Mononuclear cell (primary cell): ENCODE measurements around the gene PLIN5. TPM values are rescaled to one million over a fixed set of nuclear protein-coding genes. Genes with fewer than 3 reads are reported as not detected.
"Not testable (repeated sequence)": the region's sequence is repeated elsewhere in the genome, so short reads cannot be mapped to it uniquely, and the experiment has no call there.

ENCODE experiments used
- H3K27me3 ChIP-seq: 2 replicates; pipeline ENCODE4 v1.6.0; 2011; ENCODE audit warnings: low read length, control low read depth; ENCODE audit not compliant: insufficient read depth
- H3K4me1 ChIP-seq: 2 replicates; pipeline ENCODE4 v1.5.1; 2011; ENCODE audit warnings: mild to moderate bottlenecking, low read length, control low read depth; ENCODE audit not compliant: insufficient read depth
- H3K4me3 ChIP-seq: 2 replicates; pipeline ENCODE4 v1.5.1; 2011; ENCODE audit warnings: mild to moderate bottlenecking, low read length, moderate library complexity
- H3K9me3 ChIP-seq: 2 replicates; pipeline ENCODE4 v1.5.1; 2011; ENCODE audit warnings: low read depth, mild to moderate bottlenecking, control low read depth, low read length
- total RNA-seq: library from RNA; depleted of rRNA; stranded (reverse); fragments of >200 nt; gene quantifications from one replicate; pipeline ENCODE4 v1.2.3, GENCODE V29; 2012

The PLIN5 gene
- total RNA-seq, 1 donor: 0.21 TPM

DNA sequence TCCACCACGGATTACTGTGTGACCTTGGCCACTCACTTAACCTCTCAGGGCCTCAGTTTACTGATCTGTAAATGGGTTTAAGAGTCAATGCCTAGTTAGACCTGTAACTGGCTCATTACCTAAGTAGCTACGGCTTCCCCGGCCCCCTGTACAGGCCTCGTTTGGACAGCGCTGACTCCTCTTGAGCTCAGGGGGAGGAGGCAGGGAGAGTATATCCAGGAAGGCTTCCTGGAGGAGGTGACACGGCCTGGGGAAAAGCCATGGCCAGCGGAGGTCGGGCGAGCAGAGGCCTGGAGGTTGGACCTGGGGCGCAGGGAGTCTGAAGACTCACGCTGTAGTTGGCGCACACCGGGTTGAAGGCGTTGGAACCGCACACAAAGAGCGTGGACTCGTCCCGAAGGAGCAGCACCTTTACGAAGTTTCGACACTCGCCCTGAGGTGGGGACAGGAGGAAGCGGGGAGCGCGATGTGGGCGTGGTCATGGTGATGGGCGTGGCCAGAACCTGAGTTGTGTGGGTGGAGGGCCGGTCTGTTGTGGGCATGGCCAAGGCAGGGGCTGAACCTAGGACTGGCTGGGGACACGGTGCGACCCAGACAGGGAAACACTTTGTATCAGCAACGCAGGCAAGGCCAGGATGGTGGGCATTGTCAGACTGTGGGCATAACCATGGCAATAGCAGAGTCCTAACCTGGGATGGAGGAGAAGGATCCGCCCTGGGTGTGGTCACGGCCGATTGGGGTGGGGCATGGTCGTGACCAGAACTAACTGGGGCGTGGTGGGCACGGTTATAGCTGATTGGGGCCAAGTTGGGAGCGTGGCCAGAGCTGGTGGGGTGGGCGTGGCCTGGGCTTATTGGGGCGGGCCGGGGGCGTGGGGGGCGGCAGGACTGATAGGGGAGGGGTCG lies 20.9 kb upstream of the PLIN5 start:
- H3K4me3 ChIP-seq: no peak overlapping the region
- H3K27me3 ChIP-seq: no peaks in the 10 kb centered on the region
- H3K4me1 ChIP-seq: peaks cover 21% of the 10 kb centered on the region
- no peaks in the 10 kb centered on the region for H3K9me3 ChIP-seq

DNA sequence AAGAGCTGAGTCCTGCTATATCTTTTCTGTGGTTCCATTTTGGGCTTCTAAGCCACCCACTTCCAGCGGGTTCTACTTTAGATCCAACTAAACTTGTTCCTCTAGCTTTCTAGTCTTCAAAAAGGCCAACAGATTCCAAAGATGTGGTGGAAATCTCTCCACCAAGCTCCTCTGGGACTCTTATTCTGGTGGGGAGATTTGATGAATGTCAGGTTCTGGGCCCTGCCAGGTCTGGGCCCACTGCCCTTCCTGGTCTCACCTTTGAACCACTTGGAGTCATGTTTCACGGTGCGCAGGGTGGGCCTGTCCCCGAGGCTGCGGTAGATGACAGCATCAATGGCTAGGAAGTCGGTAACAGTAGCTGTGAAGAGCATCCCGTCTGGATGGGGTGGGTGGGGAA lies 19.7 kb upstream of the PLIN5 start:
- H3K4me3 ChIP-seq: no peak overlapping the region
- no peaks in the 10 kb centered on the region for H3K27me3 ChIP-seq
- no peaks in the 10 kb centered on the region for H3K9me3 ChIP-seq
- peaks cover 16% of the 10 kb centered on the region for H3K4me1 ChIP-seq

DNA sequence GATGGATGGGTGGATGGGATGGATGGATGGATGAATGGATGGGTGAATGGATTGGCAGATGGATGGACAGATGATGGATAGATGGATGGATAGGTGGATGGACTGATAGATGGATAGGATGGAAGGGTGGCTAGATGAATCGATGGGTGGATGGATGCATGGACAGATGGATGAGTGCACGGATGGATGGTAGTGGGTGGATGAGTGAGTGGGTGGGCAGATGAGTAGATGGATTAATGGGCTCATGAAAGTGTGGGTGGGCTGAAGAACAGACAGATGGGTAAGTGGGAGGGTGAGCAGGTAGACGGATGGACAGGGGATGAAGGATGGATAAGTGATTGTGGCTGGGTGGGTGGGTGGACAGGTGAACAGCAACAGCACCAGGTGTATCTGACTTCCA lies 18.8 kb upstream of the PLIN5 start:
- peaks cover 7% of the 10 kb centered on the region for H3K4me1 ChIP-seq
- no peaks in the 10 kb centered on the region for H3K27me3 ChIP-seq
- no peaks in the 10 kb centered on the region for H3K9me3 ChIP-seq
- H3K4me3 ChIP-seq: no peak overlapping the region

DNA sequence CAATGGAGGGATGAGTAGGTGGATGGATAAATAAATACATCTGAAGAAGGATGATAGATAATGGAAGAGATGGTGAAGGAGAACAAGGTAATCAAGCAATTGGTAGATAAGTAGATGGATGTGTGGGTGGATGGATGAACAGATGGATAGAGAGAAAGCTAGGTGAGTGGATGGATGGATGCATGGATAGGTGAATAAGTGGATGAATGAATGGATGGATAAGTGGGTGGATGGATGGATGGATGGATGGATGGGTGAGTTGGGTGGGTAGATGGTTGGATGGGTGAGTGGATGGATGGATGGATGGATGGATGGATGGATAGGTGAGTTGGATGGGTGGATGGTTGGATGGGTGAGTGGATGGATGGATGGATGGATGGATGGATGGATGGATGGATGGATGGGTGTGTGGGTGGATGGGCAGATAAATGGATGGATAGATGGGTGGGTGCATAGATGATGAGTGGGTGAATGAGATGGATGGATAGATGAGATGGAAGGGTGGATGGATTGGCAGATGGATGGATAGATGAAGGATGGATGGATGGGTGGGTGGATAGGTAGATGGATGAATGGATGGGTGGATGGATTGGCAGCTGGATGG lies 18.2 kb upstream of the PLIN5 start:
- Histone ChIP-seq H3K4me1 (peaks cover 4% of the 10 kb centered on the region), H3K4me3 (no peak overlapping the region), H3K27me3 (no peaks in the 10 kb centered on the region), H3K9me3 (no peaks in the 10 kb centered on the region)

DNA sequence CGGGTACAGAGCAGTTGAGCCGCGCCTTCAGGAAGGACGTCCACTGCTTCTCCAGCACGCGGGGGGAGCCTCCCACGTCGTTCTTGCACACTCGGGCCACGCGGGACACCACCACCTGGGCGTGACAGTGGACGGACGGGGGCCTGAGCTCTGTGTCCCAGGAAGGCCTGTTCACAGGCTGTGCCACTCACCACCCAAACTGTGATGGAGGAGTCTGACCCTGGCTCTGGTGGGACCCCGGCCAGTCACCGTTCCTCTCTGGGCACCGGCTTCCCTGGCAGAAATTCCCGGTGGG lies 17.4 kb upstream of the PLIN5 start:
- Histone ChIP-seq H3K9me3 (no peaks in the 10 kb centered on the region), H3K4me3 (no peak overlapping the region), H3K27me3 (no peaks in the 10 kb centered on the region)

DNA sequence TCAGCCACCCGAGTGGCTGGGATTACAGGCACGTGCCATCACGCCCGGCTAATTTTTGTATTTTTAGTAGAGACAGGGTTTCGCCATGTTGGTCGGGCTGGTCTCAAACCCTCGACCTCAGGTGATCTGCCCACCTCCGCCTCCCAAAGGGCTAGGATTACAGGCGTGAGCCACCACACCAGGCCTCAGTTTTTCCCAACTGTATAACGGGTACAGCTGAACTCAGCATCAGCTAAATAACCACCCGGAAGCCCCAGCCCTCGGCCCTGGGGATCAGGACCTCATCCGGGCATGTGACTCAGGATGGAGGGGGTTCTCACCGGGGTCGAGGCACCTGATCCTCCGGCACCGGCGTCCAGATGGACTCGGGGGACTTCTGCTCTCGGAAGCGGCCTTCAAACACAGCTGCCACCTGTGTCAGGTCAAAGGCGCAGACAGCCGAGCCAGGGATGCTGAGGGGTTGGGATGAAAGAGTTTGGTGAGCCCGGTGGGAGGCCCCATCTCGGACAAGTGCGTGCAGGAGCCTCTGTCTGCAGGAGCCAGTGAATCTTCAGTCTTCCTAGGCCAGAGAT lies 15.5 kb upstream of the PLIN5 start:
- no peaks in the 10 kb centered on the region for H3K27me3 ChIP-seq
- H3K4me3 ChIP-seq: no peak overlapping the region
- peaks cover 6% of the 10 kb centered on the region for H3K4me1 ChIP-seq
- no peaks in the 10 kb centered on the region for H3K9me3 ChIP-seq

More for the DNA sequence above, 17.4 kb upstream of the PLIN5 start:
- H3K4me1 ChIP-seq: peaks cover under 1% of the 10 kb centered on the region

DNA sequence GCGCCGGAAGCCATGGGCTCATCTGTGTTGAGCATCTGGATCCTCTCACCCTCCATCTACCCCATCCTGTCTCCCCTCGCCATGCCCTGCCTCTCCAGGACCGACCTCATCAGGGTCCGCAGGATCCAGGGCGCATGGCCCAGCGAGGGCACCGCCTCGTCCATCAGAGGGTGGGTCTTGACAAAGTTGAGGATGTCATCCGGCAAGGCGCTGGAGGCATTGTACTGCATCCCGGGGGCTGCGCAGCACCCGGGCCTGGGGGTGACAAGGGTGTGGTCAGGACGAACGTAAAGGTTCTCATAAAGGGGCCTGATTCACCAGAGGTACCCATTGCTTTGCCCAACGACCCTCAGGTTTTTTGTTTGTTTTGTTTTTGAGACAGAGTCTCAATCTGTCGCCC lies 15.0 kb upstream of the PLIN5 start:
- H3K4me3 ChIP-seq: no peak overlapping the region
- no peaks in the 10 kb centered on the region for H3K27me3 ChIP-seq
- peaks cover 6% of the 10 kb centered on the region for H3K4me1 ChIP-seq
- H3K9me3 ChIP-seq: no peaks in the 10 kb centered on the region

DNA sequence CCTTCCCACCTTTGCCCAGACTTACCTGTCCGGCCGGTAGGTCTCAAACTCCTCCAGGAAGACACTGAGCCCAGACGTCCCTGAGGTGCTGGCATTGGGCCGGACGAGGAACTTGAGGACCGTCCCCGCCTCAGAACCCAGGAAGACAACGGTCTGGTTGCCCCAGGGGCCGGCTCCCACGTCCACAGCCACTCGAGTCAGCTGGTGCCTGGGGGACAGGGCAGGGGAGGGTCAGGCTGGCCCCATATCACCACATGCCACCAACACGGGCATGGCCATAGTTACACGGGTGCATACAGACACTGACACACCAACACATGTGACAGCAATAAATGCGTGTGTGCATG lies 13.2 kb upstream of the PLIN5 start:
- no peaks in the 10 kb centered on the region for H3K27me3 ChIP-seq
- no peaks in the 10 kb centered on the region for H3K9me3 ChIP-seq
- no peak overlapping the region for H3K4me3 ChIP-seq
- peaks cover 6% of the 10 kb centered on the region for H3K4me1 ChIP-seq

DNA sequence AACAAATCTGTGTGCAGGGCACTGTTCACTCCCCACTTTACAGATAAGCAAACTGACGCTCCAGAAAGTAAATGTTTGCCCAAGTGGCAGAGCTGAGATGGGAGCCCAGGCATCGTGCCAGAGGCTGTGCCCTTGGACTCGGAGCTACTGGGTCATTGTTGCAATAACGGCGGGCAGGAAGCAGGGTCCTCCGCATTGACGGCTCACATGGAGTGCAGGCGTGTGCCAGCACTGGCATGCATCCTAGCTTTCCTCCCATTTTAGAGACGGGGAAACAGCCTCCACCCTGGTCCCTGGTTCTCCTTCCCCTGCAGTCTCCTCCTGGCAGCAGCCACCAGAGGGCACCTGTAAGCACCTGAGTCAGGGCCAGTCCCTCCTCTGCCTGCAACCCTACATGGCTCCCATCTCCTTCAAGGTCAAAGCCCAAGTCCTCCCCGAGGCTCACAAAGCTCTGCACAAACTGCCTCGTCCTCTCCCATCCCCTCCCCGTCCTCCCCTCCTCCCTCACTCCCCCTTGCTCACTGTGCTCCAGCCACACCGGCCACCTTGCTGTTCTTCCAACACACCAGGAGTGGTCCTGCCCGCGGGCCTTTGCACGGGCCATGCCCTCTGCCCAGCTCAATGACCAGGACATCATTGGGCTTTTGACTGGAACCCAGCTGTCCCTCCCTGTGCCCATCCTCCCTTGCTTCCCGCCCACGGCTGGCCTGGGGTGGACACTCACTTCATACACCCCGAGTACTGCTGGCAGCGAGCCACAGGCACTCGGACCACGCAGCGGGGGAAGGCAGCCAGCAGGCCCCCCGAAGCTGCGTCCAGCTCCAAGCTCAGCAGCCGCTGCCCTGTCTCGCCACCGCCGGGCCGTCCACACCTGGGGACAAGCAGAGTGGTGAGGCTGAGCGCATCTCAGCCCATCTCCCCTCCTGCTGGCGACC lies 12.5 kb upstream of the PLIN5 start:
- peaks cover 10% of the 10 kb centered on the region for H3K4me1 ChIP-seq
- no peak overlapping the region for H3K4me3 ChIP-seq
- no peaks in the 10 kb centered on the region for H3K9me3 ChIP-seq
- H3K27me3 ChIP-seq: no peaks in the 10 kb centered on the region

DNA sequence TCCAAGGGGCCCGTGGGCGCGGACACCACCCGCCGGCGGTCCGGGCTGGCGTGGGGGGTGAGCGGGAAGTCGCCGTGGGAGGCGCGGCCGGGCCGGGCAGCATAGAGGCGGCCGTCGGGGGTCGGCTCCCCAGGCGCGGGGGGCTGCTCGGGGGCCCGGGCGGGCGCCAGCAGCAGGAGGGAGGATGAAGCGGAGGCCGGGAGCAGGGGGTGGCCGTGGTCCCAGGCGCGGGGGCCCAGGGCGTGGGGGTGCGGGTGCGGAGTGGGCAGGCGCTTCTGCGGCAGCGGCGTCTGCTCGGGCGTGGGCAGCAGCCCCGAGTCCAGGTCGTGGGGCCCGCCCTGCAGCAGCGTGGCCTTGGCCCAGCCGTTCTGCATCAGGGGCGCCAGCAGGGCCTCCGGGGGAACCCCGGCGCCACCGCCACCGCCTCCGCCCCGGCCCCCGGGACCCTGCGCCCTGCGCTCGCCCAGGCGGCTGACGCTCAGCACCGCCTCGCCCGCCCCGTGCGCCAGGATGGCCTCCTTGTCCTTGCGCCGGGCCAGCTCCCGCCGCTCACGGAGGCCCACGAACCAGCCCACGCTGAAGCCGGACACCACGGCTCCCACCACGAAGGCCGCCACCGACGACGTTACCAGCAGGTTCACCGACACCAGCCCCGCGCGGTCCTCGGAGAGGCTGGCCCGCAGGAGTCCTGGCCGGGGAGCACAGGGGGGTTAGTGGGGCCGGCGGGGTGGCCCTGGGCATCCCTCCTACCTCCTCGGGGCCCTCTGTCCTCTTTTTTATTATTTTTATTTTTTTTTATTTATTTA lies 9.0 kb upstream of the PLIN5 start:
- Histone ChIP-seq H3K4me3 (peak overlapping the region; percentile 36), H3K4me1 (peaks cover 44% of the 10 kb centered on the region)

DNA sequence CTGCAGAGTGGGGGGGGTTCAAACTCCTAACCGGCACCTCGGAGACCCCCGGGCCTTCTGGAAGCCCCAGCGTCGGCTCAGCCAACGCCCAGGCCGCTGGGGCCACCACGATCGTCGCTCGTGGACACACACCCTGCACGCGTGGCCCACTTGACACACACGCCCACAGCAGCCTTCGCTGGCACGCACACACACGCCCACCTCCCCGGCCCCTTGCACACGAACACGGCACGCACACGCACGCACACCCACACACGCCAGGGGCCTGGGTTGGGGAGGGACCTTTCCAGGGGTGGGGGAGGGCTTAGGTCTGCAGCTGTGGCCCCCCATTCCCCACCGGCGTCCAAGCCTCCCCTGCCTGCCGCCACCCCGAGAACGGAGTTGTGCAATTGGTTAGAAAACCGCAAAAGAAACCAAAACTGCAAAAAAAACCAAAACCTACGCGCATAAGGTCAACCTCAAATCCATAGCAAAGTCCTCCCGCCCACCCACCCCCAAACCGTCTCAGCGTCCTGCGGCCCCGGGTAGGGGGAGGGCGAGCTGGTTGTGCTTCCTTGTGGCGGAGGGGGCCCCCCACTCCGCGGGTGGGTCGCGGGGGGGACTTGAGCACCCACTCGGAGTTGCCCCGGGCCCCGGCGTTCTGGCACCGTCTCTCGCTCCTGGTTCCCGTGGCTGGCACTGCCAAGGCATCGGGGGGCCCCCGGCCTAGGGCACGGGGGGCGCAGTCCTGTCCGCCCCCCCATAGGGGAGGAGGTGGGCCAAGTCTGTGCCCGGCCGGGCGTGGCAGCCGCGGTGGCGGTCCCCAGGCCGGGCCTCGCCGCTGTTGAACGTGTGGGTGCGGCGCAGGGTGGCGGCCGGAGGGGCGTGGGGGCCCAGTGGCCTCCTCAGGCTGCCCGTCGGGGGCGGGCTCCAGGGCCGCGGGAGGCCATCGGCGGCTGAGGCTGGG lies 8.1 kb upstream of the PLIN5 start:
- Histone ChIP-seq H3K4me1 (peaks cover 53% of the 10 kb centered on the region), H3K4me3 (peak overlapping the region; percentile 36), H3K27me3 (no peaks in the 10 kb centered on the region), H3K9me3 (no peaks in the 10 kb centered on the region)

More for the DNA sequence above, 9.0 kb upstream of the PLIN5 start:
- Histone ChIP-seq H3K9me3 (no peaks in the 10 kb centered on the region), H3K27me3 (no peaks in the 10 kb centered on the region)

DNA sequence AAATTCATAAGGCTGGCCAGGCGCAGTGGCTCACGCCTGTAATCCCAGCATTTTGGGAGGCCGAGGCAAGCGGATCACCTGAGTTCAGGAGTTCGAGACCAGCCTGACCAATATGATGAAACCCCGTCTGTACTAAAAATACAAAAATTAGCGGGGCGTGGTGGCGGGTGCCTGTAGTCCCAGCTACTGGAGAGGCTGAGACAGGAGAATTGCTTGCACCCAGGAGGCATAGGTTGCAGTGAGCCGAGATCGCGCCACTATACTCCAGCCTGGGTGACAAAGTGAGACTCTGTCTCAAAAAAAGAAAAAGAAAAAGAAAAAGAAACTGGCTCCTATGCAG lies 6.8 kb upstream of the PLIN5 start:
- H3K27me3 ChIP-seq, H3K4me3 ChIP-seq, H3K9me3 ChIP-seq: not testable (repeated sequence)
- peaks cover 52% of the 10 kb centered on the region for H3K4me1 ChIP-seq

DNA sequence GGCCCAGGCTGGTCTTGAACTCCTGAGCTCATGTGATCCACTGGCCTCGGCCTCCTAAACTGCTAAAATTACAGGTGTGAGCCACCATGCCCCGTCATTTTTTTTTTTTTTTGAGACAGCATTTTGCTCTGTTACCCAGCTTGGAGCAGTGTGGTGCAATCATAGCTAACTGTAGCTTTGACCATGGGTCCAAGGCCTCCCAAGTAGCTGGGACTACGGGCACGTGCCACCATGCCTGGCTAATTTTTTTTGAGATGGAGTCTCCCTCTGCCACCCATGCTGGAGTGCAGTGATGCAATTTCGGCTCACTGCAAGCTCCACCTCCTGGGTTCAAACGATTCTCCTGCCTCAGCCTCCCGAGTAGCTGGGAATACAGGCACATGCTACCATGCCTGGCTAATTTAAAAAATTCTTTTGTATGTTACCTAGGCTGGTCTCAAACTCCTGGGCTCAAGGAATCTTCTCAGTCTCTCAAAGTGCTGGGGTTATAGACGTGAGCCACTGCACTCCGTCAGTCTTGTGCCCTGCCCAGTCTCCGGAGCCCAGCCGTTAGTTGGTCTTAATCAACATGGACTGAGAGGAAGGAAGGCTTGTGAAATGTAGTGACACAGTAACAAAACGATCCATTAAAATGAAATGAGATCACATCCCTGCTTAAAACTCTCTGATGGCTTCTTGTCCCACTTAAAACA lies 6.2 kb upstream of the PLIN5 start:
- Histone ChIP-seq H3K27me3 (no peaks in the 10 kb centered on the region), H3K4me3 (no peak overlapping the region), H3K9me3 (no peaks in the 10 kb centered on the region), H3K4me1 (peaks cover 57% of the 10 kb centered on the region)
